ENCODE results near the gene MUC7. TPM values are rescaled to one million over a fixed set of nuclear protein-coding genes. Genes with fewer than 3 reads are reported as not detected.

Gene MUC7
- total RNA-seq, 1 experiment from 2014 or later: not detected

GRCh38 chr4:70518269-70518668 is 46.3 kb downstream of the MUC7 start, which contains the start of gene AMTN:
Gene AMTN (plus strand): TSS chr4:70518569. CDS start chr4:70518778, 209 bp downstream.
- no peaks in the 10 kb centered on the region for H3K27me3 Mint-ChIP-seq (ENCODE audit: low read depth)
- no peak within 1 kb of the TSS for H3K27ac Mint-ChIP-seq
- no peaks in the 10 kb centered on the region for H3K9me3 Mint-ChIP-seq
- POLR2A ChIA-PET: no interaction called here
- TF ChIP-seq E2F1 (CRISPR knock-in tag; IDR thresholded peaks at IDR 0.05) (no peak), ZNF671 (CRISPR knock-in tag; IDR thresholded peaks at IDR 0.05) (no peak), NR2C2 (CRISPR knock-in tag; IDR thresholded peaks at IDR 0.05) (no peak), FOXK1 (CRISPR knock-in tag; IDR thresholded peaks at IDR 0.05) (no peak), ZBTB43 (CRISPR knock-in tag; IDR thresholded peaks at IDR 0.05) (no peak), ELF4 (CRISPR knock-in tag; IDR thresholded peaks at IDR 0.05; ENCODE audit: low read depth) (no peak), PRRX2 (CRISPR knock-in tag; IDR thresholded peaks at IDR 0.05) (no peak), HMGA2 (CRISPR knock-in tag; IDR thresholded peaks at IDR 0.05) (no peak), CDX4 (CRISPR knock-in tag; IDR thresholded peaks at IDR 0.05; ENCODE audit: borderline replicate concordance) (no peak), MAX (CRISPR knock-in tag; IDR thresholded peaks at IDR 0.05) (no peak), PRDM15 (CRISPR knock-in tag; IDR thresholded peaks at IDR 0.05) (no peak), ATF2 (CRISPR knock-in tag; IDR thresholded peaks at IDR 0.05; ENCODE audit: borderline replicate concordance, low read depth) (no peak), ZMAT4 (CRISPR knock-in tag; IDR thresholded peaks at IDR 0.05) (no peak)
- CTCF ChIA-PET: interaction anchor here (0.6 kb wide), 1 partner anchor 310 kb away, joined by 4 read pairs; no protein-coding TSS in a partner anchor
- no peaks in the 10 kb centered on the region for H3K36me3 Mint-ChIP-seq
- no peak for DNase-seq (ENCODE audit: low spot score)
- ATAC-seq: no peak
- H3K4me1 Mint-ChIP-seq: no peaks in the 10 kb centered on the region
- no peak within 1 kb of the TSS for H3K4me3 Mint-ChIP-seq

GRCh38 chr4:70518716-70519115 is 46.7 kb downstream of the MUC7 start:
- CTCF ChIA-PET: no interaction called here
- no peaks in the 10 kb centered on the region for H3K27me3 Mint-ChIP-seq (ENCODE audit: low read depth)
- DNase-seq (ENCODE audit: low spot score) (no peak), ATAC-seq (no peak)
- H3K4me1 Mint-ChIP-seq: no peaks in the 10 kb centered on the region
- H3K9me3 Mint-ChIP-seq: no peaks in the 10 kb centered on the region
- H3K27ac Mint-ChIP-seq: no peak overlapping the region
- no peak overlapping the region for H3K4me3 Mint-ChIP-seq
- POLR2A ChIA-PET: no interaction called here
- H3K36me3 Mint-ChIP-seq: no peaks in the 10 kb centered on the region
- no peak for TF ChIP-seq AFF4 (CRISPR knock-in tag; IDR thresholded peaks at IDR 0.05; ENCODE audit: borderline replicate concordance)
- no peak for TF ChIP-seq ARID4B (CRISPR knock-in tag; IDR thresholded peaks at IDR 0.05; ENCODE audit: borderline replicate concordance)
- TF ChIP-seq ATF2 (CRISPR knock-in tag; IDR thresholded peaks at IDR 0.05; ENCODE audit: borderline replicate concordance, low read depth): no peak
